ENCODE data around the gene FAM174A. TPM values are rescaled to one million over a fixed set of nuclear protein-coding genes. Genes with fewer than 3 reads are reported as not detected.

The FAM174A gene
- total RNA-seq, 1 donor from 2014 or later, result 16.4 TPM

GRCh38 chr5:100516285-100516684 is 18.9 kb upstream of the FAM174A start:
- Histone ChIP-seq H3K27ac (ENCODE audit: low read depth, low read length) (no peak overlapping the region), H3K9me3 (ENCODE audit: insufficient read depth, low read depth, low read length) (peaks cover 2% of the 10 kb centered on the region), H3K4me2 (ENCODE audit: low read length) (no peak overlapping the region), H3K79me2 (ENCODE audit: insufficient read depth, low read length) (no peaks in the 10 kb centered on the region), H2AFZ (ENCODE audit: low read depth, low read length) (no peak overlapping the region), H3K9ac (ENCODE audit: low read length) (no peak overlapping the region), H3K4me3 (ENCODE audit: insufficient read depth, low read depth, low read length) (no peak overlapping the region), H3K36me3 (ENCODE audit: insufficient read depth, low read length) (no peaks in the 10 kb centered on the region), H3K27me3 (ENCODE audit: insufficient read depth, low read length) (no peaks in the 10 kb centered on the region), H4K20me1 (ENCODE audit: insufficient read depth, low read length) (no peaks in the 10 kb centered on the region), H3K4me1 (ENCODE audit: insufficient read depth, low read length) (no peaks in the 10 kb centered on the region)
- Mint-ChIP-seq H3K36me3 (ENCODE audit: low read depth, unreplicated experiment) (no peaks in the 10 kb centered on the region), H3K9me3 (ENCODE audit: unreplicated experiment) (no peaks in the 10 kb centered on the region), H3K4me3 (ENCODE audit: unreplicated experiment) (no peak overlapping the region), H3K27ac (ENCODE audit: unreplicated experiment) (no peak overlapping the region), H3K27me3 (ENCODE audit: low read depth, unreplicated experiment) (no peaks in the 10 kb centered on the region), H3K4me1 (ENCODE audit: low read depth, unreplicated experiment) (no peaks in the 10 kb centered on the region)
- FAIRE-seq (no peak), DNase-seq (ENCODE audit: low read depth) (no peak)
- TF ChIP-seq EZH2 (IDR thresholded peaks at IDR 0.05; ENCODE audit: insufficient read depth, low read length) (no peak), CTCF (IDR thresholded peaks at IDR 0.05; ENCODE audit: insufficient read depth, low read depth, low read length) (no peak)

- no peak for FAIRE-seq
- TF ChIP-seq CTCF (IDR thresholded peaks at IDR 0.05; ENCODE audit: insufficient read depth, low read depth, low read length), result no peak
- no peak for TF ChIP-seq EZH2 (IDR thresholded peaks at IDR 0.05; ENCODE audit: insufficient read depth, low read length)
- H3K9ac ChIP-seq (ENCODE audit: low read length), result no peak overlapping the region
- no peak overlapping the region for H3K4me2 ChIP-seq (ENCODE audit: low read length)
- Mint-ChIP-seq H3K4me1 (ENCODE audit: low read depth, unreplicated experiment) (no peaks in the 10 kb centered on the region), H3K27ac (ENCODE audit: unreplicated experiment) (no peak overlapping the region), H3K4me3 (ENCODE audit: unreplicated experiment) (no peak overlapping the region), H3K27me3 (ENCODE audit: low read depth, unreplicated experiment) (no peaks in the 10 kb centered on the region), H3K36me3 (ENCODE audit: low read depth, unreplicated experiment) (no peaks in the 10 kb centered on the region), H3K9me3 (ENCODE audit: unreplicated experiment) (no peaks in the 10 kb centered on the region)
- H3K79me2 ChIP-seq (ENCODE audit: insufficient read depth, low read length), result no peaks in the 10 kb centered on the region
- H2AFZ ChIP-seq (ENCODE audit: low read depth, low read length), result no peak overlapping the region
- DNase-seq (ENCODE audit: low read depth), result no peak
- peaks cover 2% of the 10 kb centered on the region for H3K9me3 ChIP-seq (ENCODE audit: insufficient read depth, low read depth, low read length)
- no peak overlapping the region for H3K27ac ChIP-seq (ENCODE audit: low read depth, low read length)
- no peak overlapping the region for H3K4me3 ChIP-seq (ENCODE audit: insufficient read depth, low read depth, low read length)
- no peaks in the 10 kb centered on the region for H3K36me3 ChIP-seq (ENCODE audit: insufficient read depth, low read length)
- no peaks in the 10 kb centered on the region for H3K4me1 ChIP-seq (ENCODE audit: insufficient read depth, low read length)
- H4K20me1 ChIP-seq (ENCODE audit: insufficient read depth, low read length), result no peaks in the 10 kb centered on the region
- H3K27me3 ChIP-seq (ENCODE audit: insufficient read depth, low read length), result no peaks in the 10 kb centered on the region
These were observed 17.7 kb upstream of the FAM174A start for GRCh38 chr5:100517301-100517974.

- H3K27me3 Mint-ChIP-seq (ENCODE audit: low read depth, unreplicated experiment), result no peaks in the 10 kb centered on the region
- H4K20me1 ChIP-seq (ENCODE audit: insufficient read depth, low read length), result no peaks in the 10 kb centered on the region
- no peaks in the 10 kb centered on the region for H3K27me3 ChIP-seq (ENCODE audit: insufficient read depth, low read length)
- no peak overlapping the region for H3K4me2 ChIP-seq (ENCODE audit: low read length)
- peaks cover 2% of the 10 kb centered on the region for H3K9me3 ChIP-seq (ENCODE audit: insufficient read depth, low read depth, low read length)
- H3K27ac ChIP-seq (ENCODE audit: low read depth, low read length), result no peak overlapping the region
- H3K4me3 Mint-ChIP-seq (ENCODE audit: unreplicated experiment), result no peak overlapping the region
- H3K4me1 ChIP-seq (ENCODE audit: insufficient read depth, low read length), result no peaks in the 10 kb centered on the region
- no peak overlapping the region for H2AFZ ChIP-seq (ENCODE audit: low read depth, low read length)
- no peak overlapping the region for H3K27ac Mint-ChIP-seq (ENCODE audit: unreplicated experiment)
- no peak for DNase-seq (ENCODE audit: low read depth)
- H3K4me3 ChIP-seq (ENCODE audit: insufficient read depth, low read depth, low read length), result no peak overlapping the region
- no peaks in the 10 kb centered on the region for H3K9me3 Mint-ChIP-seq (ENCODE audit: unreplicated experiment)
- H3K79me2 ChIP-seq (ENCODE audit: insufficient read depth, low read length), result no peaks in the 10 kb centered on the region
- no peak for FAIRE-seq
- no peak overlapping the region for H3K9ac ChIP-seq (ENCODE audit: low read length)
- no peaks in the 10 kb centered on the region for H3K36me3 Mint-ChIP-seq (ENCODE audit: low read depth, unreplicated experiment)
- no peaks in the 10 kb centered on the region for H3K4me1 Mint-ChIP-seq (ENCODE audit: low read depth, unreplicated experiment)
- TF ChIP-seq CTCF (IDR thresholded peaks at IDR 0.05; ENCODE audit: insufficient read depth, low read depth, low read length) (no peak), EZH2 (IDR thresholded peaks at IDR 0.05; ENCODE audit: insufficient read depth, low read length) (no peak)
- no peaks in the 10 kb centered on the region for H3K36me3 ChIP-seq (ENCODE audit: insufficient read depth, low read length)
These were observed 16.8 kb upstream of the FAM174A start for GRCh38 chr5:100518377-100518776.

Measured in astrocyte (in vitro differentiated cells and primary cell).